Aorta (tissue), 5 donors: ENCODE measurements around the gene ZFAND2B. TPM values are rescaled to one million over a fixed set of nuclear protein-coding genes. Genes with fewer than 3 reads are reported as not detected.

Experiments
- ATAC-seq: fragments of 200-7000 bp; cut with Tn5 transposase; one replicate; pipeline ENCODE4 v1.9.1; 2022; ENCODE audit warnings: moderate library complexity; ENCODE audit not compliant: low FRiP score
- DNase-seq, 2 donors: peaks; one replicate each; pipeline ENCODE4 v3.0.0-alpha.2; 2020
- H3K27ac ChIP-seq, 2 donors: one replicate each; pipeline ENCODE4 v1.5.1; 2013; ENCODE audit warnings: low read length in 2 of 2, mild to moderate bottlenecking in 2 of 2, moderate library complexity in 2 of 2, control low read depth in 1 of 2, inconsistent platforms in 1 of 2, low read depth in 1 of 2
- H3K27me3 ChIP-seq, 2 donors: one replicate each; pipeline ENCODE4 v1.6.1; 2013; ENCODE audit warnings: control low read depth in 1 of 2, low read length in 1 of 2, mild to moderate bottlenecking in 1 of 2, moderate library complexity in 1 of 2; ENCODE audit not compliant: insufficient read depth in 2 of 2, control insufficient read depth in 1 of 2
- H3K36me3 ChIP-seq, 2 donors: one replicate each; pipeline ENCODE4 v1.6.1; 2013; ENCODE audit warnings: control low read depth in 1 of 2, low read length in 1 of 2, mild to moderate bottlenecking in 1 of 2; ENCODE audit not compliant: insufficient read depth in 2 of 2, control insufficient read depth in 1 of 2
- H3K4me1 ChIP-seq, 2 donors: one replicate each; pipeline ENCODE4 v1.6.1; 2013; ENCODE audit warnings: low read length in 2 of 2, control low read depth in 1 of 2, mild to moderate bottlenecking in 1 of 2, moderate library complexity in 1 of 2; ENCODE audit not compliant: insufficient read depth in 2 of 2, control insufficient read depth in 1 of 2
- H3K4me3 ChIP-seq, 2 donors: one replicate each; pipeline ENCODE4 v1.5.1; 2013; ENCODE audit warnings: low read length in 2 of 2, control low read depth in 1 of 2, mild to moderate bottlenecking in 1 of 2
- H3K9me3 ChIP-seq: one replicate; pipeline ENCODE4 v1.6.1; 2013; ENCODE audit warnings: mild to moderate bottlenecking, low read length; ENCODE audit not compliant: control insufficient read depth
- WGBS, 2 donors: extraction: QIAGEN DNeasy Blood & Tissue Kit; methylation state at CpG; one replicate each; pipeline ENCODE4 v1.1.7; 2013; 5-methylcytosine and 5-hydroxymethylcytosine counted together
- intact Hi-C, 2 donors: fragments of 100-400 bp; cut with DNase I; formaldehyde crosslinking; loops; one replicate each; pipeline versions ENCODE4 v1.14.2 to v1.15.0; 2022
- polyA plus RNA-seq, 2 donors: library from polyadenylated mRNA; stranded (reverse); fragments of 200-250 nt; gene quantifications; one replicate each; pipeline ENCODE4 v1.2.3, GENCODE V29; 2013
- total RNA-seq, 2 donors: library from RNA; stranded (reverse); fragmentation: NEBNext Ultra II Directional; extraction: Animal tissue kit (Norgen Biotek cat#: 25700); gene quantifications; one replicate each; pipeline ENCODE4 v1.2.1, GENCODE V29; 2021
- donor health status: healthy with polysubstance abuse.
- donor health status: Bipolar disorder and iron deficiency.
- donor health status: DM: no; HTN: no; CAD: no.
- donor health status: DM: no; HTN: no; CAD: no.
- donor health status: DM: yes; HTN: yes; CAD: no.

Gene ZFAND2B
- total and polyA plus RNA-seq, 4 donors: 30.2 to 73.4 (median 42.1) TPM

DNA sequence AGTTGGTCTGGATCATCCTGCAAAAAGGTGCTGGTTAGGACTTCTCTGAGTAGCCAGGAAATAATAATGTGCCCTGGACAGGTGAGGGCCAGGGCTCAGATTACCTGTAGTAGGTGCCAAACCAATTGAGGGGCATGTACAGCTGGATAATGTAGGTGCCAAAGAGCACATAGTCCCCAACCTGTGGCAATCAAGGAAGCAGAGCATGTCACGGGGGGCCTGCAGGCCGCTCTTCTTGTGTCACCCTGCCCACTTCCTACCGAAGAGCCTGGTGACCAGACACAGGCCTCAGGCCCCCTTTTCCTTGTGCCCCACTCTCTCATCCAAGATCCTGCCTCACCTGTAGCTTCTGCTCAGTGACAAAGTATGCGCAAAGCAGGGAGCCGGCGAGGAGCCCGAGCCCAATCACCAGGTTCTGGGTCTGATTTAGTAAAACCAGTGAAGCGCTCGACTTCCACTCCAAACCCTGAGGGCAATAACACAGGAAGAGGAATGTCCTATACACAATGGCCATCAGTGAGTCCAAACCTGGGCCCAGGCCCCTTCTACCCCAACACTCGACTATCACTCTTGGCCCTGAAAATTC, 7.0 kb downstream of the ZFAND2B start:
- no peak for ATAC-seq
- DNase-seq: no peak
- Histone ChIP-seq H3K4me3 (no peak overlapping the region), H3K27ac (no peak overlapping the region), H3K36me3 (peaks cover 0 to 6% of the 10 kb centered on the region in 2 donors), H3K4me1 (no peaks in the 10 kb centered on the region), H3K9me3 (no peaks in the 10 kb centered on the region), H3K27me3 (no peaks in the 10 kb centered on the region)
- intact Hi-C loops: no loop called here
- 96 to 97% methylated on average over 10 of the region's 10 CpGs for WGBS, 2 donors

DNA sequence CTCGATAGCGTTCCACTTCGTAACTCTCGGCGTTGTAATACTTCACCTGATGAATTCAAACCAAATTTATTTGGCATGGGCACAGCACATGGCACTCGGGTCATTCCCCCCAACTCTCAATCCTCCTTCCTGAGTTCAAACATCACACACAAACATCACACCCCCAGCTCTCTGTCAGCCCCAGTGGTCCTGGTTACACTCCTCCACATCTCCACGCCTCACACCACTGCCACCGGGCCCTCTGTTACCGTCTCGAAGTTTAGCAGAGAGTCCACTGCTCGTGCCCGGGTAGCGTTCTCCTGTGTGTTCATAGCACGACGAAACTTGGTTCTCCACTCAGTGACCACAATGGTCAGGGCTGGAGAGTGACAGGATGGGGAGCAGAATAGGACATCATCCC, 7.6 kb downstream of the ZFAND2B start:
- DNase-seq (no peak), ATAC-seq (no peak)
- intact Hi-C loops: no loop called here
- 95% methylated on average over 15 of the region's 15 CpGs for WGBS, 2 donors
- Histone ChIP-seq H3K4me1 (no peaks in the 10 kb centered on the region), H3K27me3 (no peaks in the 10 kb centered on the region), H3K9me3 (no peaks in the 10 kb centered on the region), H3K36me3 (peaks cover 0 to 5% of the 10 kb centered on the region in 2 donors), H3K4me3 (no peak overlapping the region), H3K27ac (no peak overlapping the region)

DNA sequence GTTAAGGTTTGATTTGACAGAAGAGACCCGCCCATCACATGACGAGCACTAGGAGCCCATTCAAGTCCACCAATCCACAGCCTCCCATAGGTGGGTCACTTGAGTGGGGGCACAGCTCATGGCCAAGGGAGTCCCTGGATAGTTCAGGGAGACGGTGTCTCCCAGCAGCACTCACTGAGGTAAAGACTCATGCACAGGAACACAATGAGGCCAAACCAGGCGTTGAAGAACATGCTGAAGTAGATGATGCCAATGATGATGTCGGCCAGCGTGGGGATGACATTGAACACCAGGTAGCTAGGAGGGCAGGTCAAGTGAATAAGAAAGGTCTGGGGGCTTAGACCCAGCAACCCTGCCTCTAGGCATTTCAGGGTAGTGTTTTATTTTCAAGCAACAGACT, 8.2 kb downstream of the ZFAND2B start:
- no peaks in the 10 kb centered on the region for H3K9me3 ChIP-seq
- peaks cover 0 to 2% of the 10 kb centered on the region in 2 donors for H3K36me3 ChIP-seq
- 93 to 94% methylated on average over 6 of the region's 6 CpGs for WGBS, 2 donors
- no peak overlapping the region for H3K4me3 ChIP-seq
- H3K27ac ChIP-seq: no peak overlapping the region
- no peak for ATAC-seq
- no peak for DNase-seq
- intact Hi-C loops: no loop called here
- H3K4me1 ChIP-seq: no peaks in the 10 kb centered on the region
- no peaks in the 10 kb centered on the region for H3K27me3 ChIP-seq

DNA sequence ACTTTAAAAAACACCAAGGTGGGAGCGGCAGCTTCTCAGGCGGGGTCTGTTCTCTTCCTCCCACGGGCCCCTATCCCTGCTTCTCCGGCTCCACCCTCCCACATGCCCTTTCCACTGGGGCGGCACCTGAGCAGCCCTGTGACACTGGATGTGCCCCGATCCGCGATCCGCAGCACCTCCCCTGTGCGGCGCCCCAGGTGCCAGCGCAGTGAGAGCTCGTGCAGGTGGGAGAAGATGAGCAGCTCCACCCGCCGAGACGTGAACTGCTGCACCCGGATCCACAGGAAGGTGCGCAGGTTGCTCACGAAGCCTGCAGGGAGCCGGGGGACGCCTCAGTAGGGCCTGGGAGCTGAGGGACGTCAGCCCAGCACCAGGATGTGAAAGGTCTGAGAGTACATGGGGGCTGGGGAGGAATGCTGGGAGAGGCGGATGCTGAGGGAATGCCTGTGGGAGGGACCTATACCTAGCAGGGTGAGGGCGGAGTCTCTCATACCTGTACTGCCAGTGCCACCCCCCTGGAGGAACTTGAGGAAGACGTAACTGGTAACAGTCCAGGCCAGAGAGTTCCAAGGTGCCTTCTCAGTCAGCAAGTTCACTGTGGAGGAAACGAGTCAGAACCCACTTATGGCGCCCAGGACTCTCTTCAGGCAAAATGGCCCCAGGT, 9.4 kb downstream of the ZFAND2B start:
- no peak for ATAC-seq
- H3K9me3 ChIP-seq: no peaks in the 10 kb centered on the region
- H3K4me1 ChIP-seq: no peaks in the 10 kb centered on the region
- no peaks in the 10 kb centered on the region for H3K27me3 ChIP-seq
- no peak overlapping the region for H3K4me3 ChIP-seq
- no peak for DNase-seq
- H3K36me3 ChIP-seq: no peaks in the 10 kb centered on the region
- WGBS, 2 donors: 94 to 97% methylated on average over 27 of the region's 27 CpGs
- no peak overlapping the region for H3K27ac ChIP-seq
- intact Hi-C loops: no loop called here

DNA sequence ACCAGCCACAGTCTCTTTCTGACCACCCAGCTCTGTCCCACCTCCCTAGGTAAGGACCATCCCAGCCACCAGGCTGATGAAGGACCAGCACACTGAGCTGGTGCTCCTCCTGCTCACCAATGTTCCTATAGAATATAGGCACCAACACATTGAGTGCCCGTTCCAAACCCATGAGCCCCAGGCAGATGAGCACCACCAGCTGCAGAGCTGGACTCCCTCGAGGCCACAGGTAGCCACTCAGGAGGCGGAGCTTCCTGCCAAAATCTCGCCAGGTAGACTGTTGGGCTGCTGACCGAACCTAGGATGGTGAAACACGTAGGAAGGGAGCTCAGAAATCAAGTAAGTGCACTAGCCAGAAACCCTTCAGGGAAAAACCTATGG, 9.9 kb downstream of the ZFAND2B start:
- Histone ChIP-seq H3K27me3 (no peaks in the 10 kb centered on the region), H3K4me1 (no peaks in the 10 kb centered on the region), H3K4me3 (no peak overlapping the region), H3K27ac (no peak overlapping the region), H3K36me3 (no peaks in the 10 kb centered on the region), H3K9me3 (no peaks in the 10 kb centered on the region)
- ATAC-seq (no peak), DNase-seq (no peak)
- intact Hi-C loops: no loop called here
- 94 to 95% methylated on average over 6 of the region's 6 CpGs for WGBS, 2 donors

DNA sequence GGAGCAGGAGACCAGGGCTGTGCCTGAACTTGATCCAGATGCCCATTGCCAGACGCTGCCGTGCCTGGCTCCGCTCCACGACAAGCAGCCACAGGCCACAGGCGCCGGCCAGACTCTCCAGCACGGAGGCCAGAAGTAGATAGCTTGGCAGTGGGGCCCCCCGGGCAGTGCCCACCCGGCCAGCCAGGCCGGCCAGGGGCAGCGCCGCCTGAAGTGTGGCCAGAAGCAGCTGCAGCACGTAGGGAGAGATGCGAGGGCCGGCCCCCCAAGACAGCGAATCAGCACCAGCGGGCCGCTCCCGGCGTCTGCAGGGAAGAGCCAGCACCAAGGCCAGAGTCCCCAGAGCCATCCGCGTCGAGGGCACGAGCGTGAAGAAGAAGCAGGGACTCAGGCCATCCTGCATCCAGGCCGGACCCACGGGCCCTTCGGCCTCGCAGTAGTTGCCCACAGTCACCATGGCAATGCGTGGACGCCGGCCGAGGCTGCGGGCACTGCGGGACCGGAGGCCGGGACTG, 11.7 kb downstream of the ZFAND2B start:
- Histone ChIP-seq H3K36me3 (peaks cover 0 to 6% of the 10 kb centered on the region in 2 donors), H3K27me3 (no peaks in the 10 kb centered on the region), H3K9me3 (no peaks in the 10 kb centered on the region), H3K4me3 (peak overlapping the region; percentile 1 to 31), H3K4me1 (no peaks in the 10 kb centered on the region), H3K27ac (peak overlapping the region in 1 of 2 donors; percentile 96)
- WGBS, 2 donors: 0% methylated on average over 33 to 37 of the region's 37 CpGs
- intact Hi-C loops: loop anchor here in 1 of 2 donors (2.0 kb wide), 3 partner anchors 35 to 57 kb away; partner anchors contain the start of genes CNPPD1, NHEJ1, TUBA4A and TUBA4B
- DNase-seq: peak; percentile 86 to 90
- ATAC-seq: peak; percentile 80

DNA sequence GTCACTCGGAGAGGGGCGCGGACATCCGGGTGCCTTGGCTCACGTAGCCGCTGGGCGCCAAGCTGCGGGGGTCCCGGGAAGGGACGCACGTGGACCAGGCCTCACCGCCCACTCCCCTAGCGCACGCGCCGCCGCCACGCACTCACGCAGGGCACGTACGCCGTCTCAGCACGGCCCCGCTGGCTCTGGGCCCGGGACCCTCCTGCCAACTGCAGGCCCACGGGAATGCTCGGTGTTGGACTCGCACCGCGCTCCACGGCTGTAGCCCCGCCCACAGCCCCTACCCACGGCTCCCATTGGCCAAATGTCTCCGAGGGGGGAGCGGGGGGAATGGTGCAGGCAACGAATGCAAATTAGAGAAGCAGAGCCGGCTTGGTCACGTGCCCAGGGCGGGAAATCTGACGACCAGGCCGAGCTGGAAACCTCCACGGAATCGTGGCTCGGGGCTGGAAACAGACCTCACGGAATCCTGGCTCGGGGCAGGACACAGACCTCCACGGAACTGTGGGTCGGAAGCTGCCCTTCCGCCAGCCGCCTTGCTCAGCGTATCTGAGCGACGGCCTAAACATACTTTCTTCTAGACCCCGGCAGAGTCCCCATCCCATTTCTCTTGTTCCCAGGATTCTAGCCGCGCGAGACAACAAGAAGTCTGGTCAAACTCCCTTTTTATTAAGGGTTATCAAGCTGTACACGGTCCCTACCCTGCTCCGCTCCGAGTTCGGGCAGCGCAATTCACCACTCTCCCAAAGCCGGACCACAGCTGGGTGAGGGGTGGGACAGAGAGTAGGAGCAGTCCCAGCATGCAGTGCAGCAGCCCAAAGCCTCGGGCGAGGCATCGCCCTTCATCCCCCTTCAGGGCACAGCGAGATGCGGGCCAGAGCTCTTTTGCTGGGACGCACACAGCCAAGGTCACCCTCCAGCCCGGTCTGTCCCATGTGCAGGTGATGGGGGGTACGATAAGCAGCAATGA, 12.4 kb downstream of the ZFAND2B start, which contains the start of gene ABCB6:
ABCB6 (minus strand) TSS at position 227 of the 970 bp plus-strand sequence. CDS start 285 bp downstream, outside the sequence.
- peak within 1 kb of the TSS in 1 of 2 donors; percentile 96 for H3K27ac ChIP-seq
- 3 to 5% methylated on average over 71 of the region's 71 CpGs for WGBS, 2 donors
- peak within 1 kb of the TSS; percentile 1 to 31 for H3K4me3 ChIP-seq
- peaks cover 0 to 9% of the 10 kb centered on the region in 2 donors for H3K36me3 ChIP-seq
- ATAC-seq (peak; percentile 95), DNase-seq (peak; percentile 98 to 99)
- no peaks in the 10 kb centered on the region for H3K4me1 ChIP-seq
- intact Hi-C loops: loop anchor here in 1 of 2 donors (2.0 kb wide), 3 partner anchors 34 to 58 kb away; partner anchors contain the start of genes CNPPD1, NHEJ1, TUBA4A and TUBA4B
- H3K27me3 ChIP-seq: no peaks in the 10 kb centered on the region
- no peaks in the 10 kb centered on the region for H3K9me3 ChIP-seq
